ENCODE data around the gene WNT16.

- TF ChIP-seq CTCF (IDR thresholded peaks at IDR 0.05; ENCODE audit: low read depth, low read length) (no peak), MAX (IDR thresholded peaks at IDR 0.05; ENCODE audit: low read depth, low read length) (no peak), POLR2A (IDR thresholded peaks at IDR 0.05; ENCODE audit: extremely low read depth, insufficient read length) (no peak)
Measured at GRCh38 chr7:121384265-121384664, 55.5 kb downstream of the WNT16 start.

Measured in NB4 (cell line).